H9 (cell line): ENCODE measurements around the gene PIP4P1. TPM values are rescaled to one million over a fixed set of nuclear protein-coding genes. Genes with fewer than 3 reads are reported as not detected.

Experiments
- DNase-seq: peaks from one replicate; pipeline ENCODE4 v3.0.0-alpha.2; 2017
- H2AFZ ChIP-seq: one replicate; pipeline ENCODE4 v1.6.1; 2013; ENCODE audit warnings: mild to moderate bottlenecking, low read length, control low read depth, moderate library complexity
- H2AK5ac ChIP-seq: 2 replicates; pipeline ENCODE4 v1.6.1; 2013; ENCODE audit warnings: low read length, control low read depth, mixed read lengths; ENCODE audit not compliant: insufficient read length
- H2BK120ac ChIP-seq: one replicate; pipeline ENCODE4 v1.6.1; 2013; ENCODE audit warnings: low read depth, mild to moderate bottlenecking, low read length, control low read depth, inconsistent platforms; ENCODE audit not compliant: poor library complexity, severe bottlenecking
- H2BK12ac ChIP-seq: 2 replicates; pipeline ENCODE4 v1.6.1; 2013; ENCODE audit warnings: low read length, control low read depth, mixed read lengths, low read depth; ENCODE audit not compliant: insufficient read length
- H2BK15ac ChIP-seq: 2 replicates; pipeline ENCODE4 v1.6.1; 2013; ENCODE audit warnings: low read depth, low read length, control low read depth
- H2BK20ac ChIP-seq: one replicate; pipeline ENCODE4 v1.6.1; 2013; ENCODE audit warnings: low read depth, mild to moderate bottlenecking, low read length, control low read depth, inconsistent platforms; ENCODE audit not compliant: poor library complexity, severe bottlenecking
- H2BK5ac ChIP-seq: 2 replicates; pipeline ENCODE4 v1.6.1; 2013; ENCODE audit warnings: low read length, control low read depth, mixed read lengths; ENCODE audit not compliant: insufficient read length
- H3K14ac ChIP-seq: 2 replicates; pipeline ENCODE4 v1.6.1; 2013; ENCODE audit warnings: low read length, control low read depth; ENCODE audit not compliant: insufficient read depth
- H3K18ac ChIP-seq: 2 replicates; pipeline ENCODE4 v1.6.1; 2013; ENCODE audit warnings: low read depth, mild to moderate bottlenecking, mixed read lengths, low read length, control low read depth; ENCODE audit not compliant: insufficient read length
- H3K23ac ChIP-seq: 2 replicates; pipeline ENCODE4 v1.6.1; 2013; ENCODE audit warnings: low read length, control low read depth, mixed read lengths, low read depth; ENCODE audit not compliant: insufficient read length
- H3K23me2 ChIP-seq: 2 replicates; pipeline ENCODE4 v1.6.1; 2013; ENCODE audit warnings: low read depth, mild to moderate bottlenecking, mixed read lengths, low read length, control low read depth; ENCODE audit not compliant: insufficient read length, poor library complexity, severe bottlenecking
- H3K27ac ChIP-seq: 2 replicates; pipeline ENCODE4 v1.5.1; 2013; ENCODE audit warnings: low read length, control low read depth, mixed read lengths, low read depth; ENCODE audit not compliant: insufficient read length
- H3K27me3 ChIP-seq: 2 replicates; pipeline ENCODE4 v1.6.1; 2013; ENCODE audit warnings: low read length, control low read depth, inconsistent platforms; ENCODE audit not compliant: insufficient read depth
- H3K4ac ChIP-seq: 2 replicates; pipeline ENCODE4 v1.6.1; 2013; ENCODE audit warnings: low read depth, mild to moderate bottlenecking, control low read depth, inconsistent platforms, low read length, moderate library complexity
- H3K4me1 ChIP-seq: 2 replicates; pipeline ENCODE4 v1.6.1; 2013; ENCODE audit warnings: low read length, control low read depth, inconsistent platforms; ENCODE audit not compliant: insufficient read depth
- H3K4me2 ChIP-seq: 2 replicates; pipeline ENCODE4 v1.6.1; 2013; ENCODE audit warnings: low read length, control low read depth, mixed read lengths; ENCODE audit not compliant: insufficient read length, insufficient read depth
- H3K56ac ChIP-seq: 2 replicates; pipeline ENCODE4 v1.6.1; 2013; ENCODE audit warnings: low read depth, mild to moderate bottlenecking, mixed read lengths, low read length, control low read depth; ENCODE audit not compliant: insufficient read length
- H3K79me1 ChIP-seq: 2 replicates; pipeline ENCODE4 v1.6.1; 2013; ENCODE audit warnings: low read depth, mild to moderate bottlenecking, moderate library complexity, low read length, control low read depth, inconsistent platforms; ENCODE audit not compliant: insufficient read depth, poor library complexity, severe bottlenecking
- H3K79me2 ChIP-seq: 2 replicates; pipeline ENCODE4 v1.6.1; 2013; ENCODE audit warnings: low read length, control low read depth, inconsistent platforms; ENCODE audit not compliant: insufficient read depth
- H3K9ac ChIP-seq: 2 replicates; pipeline ENCODE4 v1.6.1; 2013; ENCODE audit warnings: low read length, control low read depth, mixed read lengths; ENCODE audit not compliant: insufficient read length; ENCODE audit errors: extremely low read depth
- H3K9me3 ChIP-seq: one replicate; pipeline ENCODE4 v1.6.1; 2013; ENCODE audit warnings: low read depth, low read length, inconsistent platforms; ENCODE audit not compliant: control insufficient read depth
- H3T11ph ChIP-seq: one replicate; pipeline ENCODE4 v1.6.1; 2013; ENCODE audit warnings: mild to moderate bottlenecking, low read length, control low read depth, inconsistent platforms
- H4K20me1 ChIP-seq: one replicate; pipeline ENCODE4 v1.6.1; 2013; ENCODE audit not compliant: control insufficient read depth, insufficient read length, insufficient read depth
- H4K5ac ChIP-seq: 2 replicates; pipeline ENCODE4 v1.6.1; 2013; ENCODE audit warnings: low read depth, mild to moderate bottlenecking, mixed read lengths, low read length, control low read depth; ENCODE audit not compliant: insufficient read length
- H4K8ac ChIP-seq: replicated peaks from 2 replicates; pipeline ENCODE4 v1.6.1; 2013; ENCODE audit warnings: low read length, control low read depth, mixed read lengths, low read depth; ENCODE audit not compliant: insufficient read length
- H4K91ac ChIP-seq: 2 replicates; pipeline ENCODE4 v1.6.1; 2013; ENCODE audit warnings: low read depth, mild to moderate bottlenecking, moderate library complexity, mixed read lengths, low read length, control low read depth; ENCODE audit not compliant: insufficient read length
- H3K27ac Mint-ChIP-seq, 3 experiments: 2 replicates in 2 of 3; 3 replicates in 1 of 3; pipeline ENCODE4 v1.8.0; 2020 to 2021; ENCODE audit warnings: mixed read lengths in 3 of 3, mild to moderate bottlenecking in 1 of 3, moderate library complexity in 1 of 3
- H3K27me3 Mint-ChIP-seq: 2 replicates; pipeline ENCODE4 v1.8.0; 2021; ENCODE audit warnings: low read depth, mild to moderate bottlenecking, moderate library complexity, mixed read lengths
- H3K36me3 Mint-ChIP-seq, 3 experiments: 2 replicates in 2 of 3; 3 replicates in 1 of 3; pipeline ENCODE4 v1.8.0; 2020 to 2021; ENCODE audit warnings: low read depth in 3 of 3, mixed read lengths in 3 of 3; ENCODE audit not compliant: insufficient read depth in 1 of 3
- H3K4me1 Mint-ChIP-seq, 2 experiments: 2 replicates each; pipeline ENCODE4 v1.8.0; 2020; ENCODE audit warnings: mixed read lengths in 2 of 2
- H3K4me3 Mint-ChIP-seq, 2 experiments: 2 replicates in 1 of 2; 3 replicates in 1 of 2; pipeline ENCODE4 v1.8.0; 2020 to 2021; ENCODE audit warnings: mild to moderate bottlenecking in 2 of 2, mixed read lengths in 2 of 2, moderate library complexity in 1 of 2
- H3K9me3 Mint-ChIP-seq, 2 experiments: 2 replicates in 1 of 2; 3 replicates in 1 of 2; pipeline ENCODE4 v1.8.0; 2020; ENCODE audit warnings: mild to moderate bottlenecking in 2 of 2, mixed read lengths in 2 of 2, moderate library complexity in 1 of 2
- CTCF ChIP-seq: fragments of 200-600 bp; sonication (generic); conservative IDR thresholded peaks from 3 replicates; pipeline ENCODE4 v1.8.0; 2021; ENCODE audit warnings: antibody characterized with exemption, mild to moderate bottlenecking
- WGBS: extraction: QIAGEN DNeasy Blood & Tissue Kit; methylation state at CpG from one replicate; pipeline ENCODE4 v1.1.7; 2013; ENCODE audit warnings: missing lambda C conversion rate, low lambda C conversion rate, mixed read lengths; ENCODE audit not compliant: insufficient read length; ENCODE audit errors: extremely low coverage; 5-methylcytosine and 5-hydroxymethylcytosine counted together
- total RNA-seq: library from RNA; stranded (reverse); gene quantifications from 2 replicates; pipeline ENCODE4 v1.2.1, GENCODE V29; 2021

The PIP4P1 gene
- total RNA-seq, 1 experiment from 2014 or later = 41.6 TPM

GRCh38 chr14:20501346-20501745 lies 40.1 kb upstream of the PIP4P1 start:
- Histone ChIP-seq H3K56ac (no peak overlapping the region), H2AFZ (no peak overlapping the region), H2AK5ac (no peak overlapping the region), H4K5ac (no peak overlapping the region), H2BK12ac (no peak overlapping the region), H3K23ac (no peak overlapping the region), H2BK120ac (no peak overlapping the region), H3K14ac (no peak overlapping the region), H3K4me2 (no peak overlapping the region), H2BK20ac (no peak overlapping the region), H3T11ph (no peak overlapping the region), H3K9me3 (no peaks in the 10 kb centered on the region), H4K8ac (no peak overlapping the region), H3K79me1 (no peaks in the 10 kb centered on the region), H3K9ac (no peak overlapping the region), H2BK5ac (no peak overlapping the region), H3K23me2 (no peaks in the 10 kb centered on the region), H2BK15ac (no peak overlapping the region), H3K27ac (no peak overlapping the region), H4K20me1 (no peaks in the 10 kb centered on the region), H3K18ac (no peak overlapping the region), H3K79me2 (no peaks in the 10 kb centered on the region), H3K4ac (no peak overlapping the region), H3K4me1 (peaks cover 2% of the 10 kb centered on the region; the same call in 1 of the 2 replicates), H3K27me3 (no peaks in the 10 kb centered on the region), H4K91ac (no peak overlapping the region)
- Mint-ChIP-seq H3K27ac (no peak overlapping the region), H3K27me3 (peaks cover 5% of the 10 kb centered on the region), H3K36me3 (peaks cover 4 to 9% (median 4%) of the 10 kb centered on the region in 3 experiments; a peak in 6 of 7 replicates), H3K9me3 (peaks cover 7 to 9% of the 10 kb centered on the region in 2 experiments), H3K4me3 (no peak overlapping the region), H3K4me1 (peaks cover 18 to 20% of the 10 kb centered on the region in 2 experiments)
- no CpG with 5 or more reads among the region's 2 CpGs for WGBS
- no peak for DNase-seq
- TF ChIP-seq CTCF = no peak
